ENCODE measurements around the gene DHX38. TPM values are rescaled to one million over a fixed set of nuclear protein-coding genes. Genes with fewer than 3 reads are reported as not detected.

Gene DHX38
- total and polyA plus RNA-seq, 3 experiments from 2014 or later: 32.7 to 98.3 (median 93.6) TPM

GRCh38 chr16:72107371-72107770 is 13.7 kb downstream of the DHX38 start:
- Mint-ChIP-seq H3K27ac (peak overlapping the region in 2 of 8 donors; percentile 23 to 77), H3K4me1 (no peaks in the 10 kb centered on the region), H3K36me3 (peaks cover 14 to 100% (median 39%) of the 10 kb centered on the region in 3 donors), H3K4me3 (no peak overlapping the region), H3K27me3 (no peaks in the 10 kb centered on the region), H3K9me3 (no peaks in the 10 kb centered on the region)
- ChIA-PET CTCF (no interaction called here), POLR2A (no interaction called here)
- H3K4me3 ChIP-seq (ENCODE audit: low read length): no peak overlapping the region
- no peaks in the 10 kb centered on the region for H3K27me3 ChIP-seq (ENCODE audit: insufficient read depth, low read length, poor library complexity, severe bottlenecking)
- H3K36me3 ChIP-seq (ENCODE audit: insufficient read depth, low read length): peaks cover 89% of the 10 kb centered on the region
- no peaks in the 10 kb centered on the region for H3K9me3 ChIP-seq (ENCODE audit: low read length)
- no peak overlapping the region for H3K27ac ChIP-seq (ENCODE audit: low read depth, low read length)
- H3K4me1 ChIP-seq (ENCODE audit: insufficient read depth, low read length): no peaks in the 10 kb centered on the region
- no peak for DNase-seq

GRCh38 chr16:72108353-72109102 is 14.9 kb downstream of the DHX38 start:
- Histone ChIP-seq H3K9me3 (ENCODE audit: low read length) (no peaks in the 10 kb centered on the region), H3K27ac (ENCODE audit: low read depth, low read length) (no peak overlapping the region), H3K4me3 (ENCODE audit: low read length) (no peak overlapping the region), H3K27me3 (ENCODE audit: insufficient read depth, low read length, poor library complexity, severe bottlenecking) (no peaks in the 10 kb centered on the region), H3K36me3 (ENCODE audit: insufficient read depth, low read length) (peaks cover 78% of the 10 kb centered on the region), H3K4me1 (ENCODE audit: insufficient read depth, low read length) (no peaks in the 10 kb centered on the region)
- no peaks in the 10 kb centered on the region for H3K27me3 Mint-ChIP-seq
- no peaks in the 10 kb centered on the region for H3K4me1 Mint-ChIP-seq
- DNase-seq: no peak
- H3K4me3 Mint-ChIP-seq: no peak overlapping the region
- CTCF ChIA-PET: no interaction called here
- H3K27ac Mint-ChIP-seq: no peak overlapping the region
- POLR2A ChIA-PET: no interaction called here
- peaks cover 11 to 100% (median 37%) of the 10 kb centered on the region in 3 donors for H3K36me3 Mint-ChIP-seq
- no peaks in the 10 kb centered on the region for H3K9me3 Mint-ChIP-seq

GRCh38 chr16:72109300-72109699 is 15.7 kb downstream of the DHX38 start:
- DNase-seq: no peak
- Histone ChIP-seq H3K4me3 (ENCODE audit: low read length) (no peak overlapping the region), H3K9me3 (ENCODE audit: low read length) (no peaks in the 10 kb centered on the region), H3K27ac (ENCODE audit: low read depth, low read length) (no peak overlapping the region), H3K27me3 (ENCODE audit: insufficient read depth, low read length, poor library complexity, severe bottlenecking) (no peaks in the 10 kb centered on the region), H3K4me1 (ENCODE audit: insufficient read depth, low read length) (no peaks in the 10 kb centered on the region), H3K36me3 (ENCODE audit: insufficient read depth, low read length) (peaks cover 70% of the 10 kb centered on the region)
- Mint-ChIP-seq H3K27me3 (no peaks in the 10 kb centered on the region), H3K27ac (no peak overlapping the region), H3K4me3 (no peak overlapping the region), H3K36me3 (peaks cover 14 to 94% (median 36%) of the 10 kb centered on the region in 3 donors), H3K9me3 (no peaks in the 10 kb centered on the region), H3K4me1 (no peaks in the 10 kb centered on the region)
- CTCF ChIA-PET: no interaction called here
- POLR2A ChIA-PET: no interaction called here

GRCh38 chr16:72109966-72110530 is 16.4 kb downstream of the DHX38 start:
- Mint-ChIP-seq H3K4me1 (no peaks in the 10 kb centered on the region), H3K36me3 (peaks cover 14 to 86% (median 35%) of the 10 kb centered on the region in 3 donors), H3K9me3 (no peaks in the 10 kb centered on the region), H3K27me3 (no peaks in the 10 kb centered on the region), H3K4me3 (no peak overlapping the region), H3K27ac (no peak overlapping the region)
- no peaks in the 10 kb centered on the region for H3K9me3 ChIP-seq (ENCODE audit: low read length)
- peaks cover 63% of the 10 kb centered on the region for H3K36me3 ChIP-seq (ENCODE audit: insufficient read depth, low read length)
- no peaks in the 10 kb centered on the region for H3K4me1 ChIP-seq (ENCODE audit: insufficient read depth, low read length)
- CTCF ChIA-PET: no interaction called here
- no peak for DNase-seq
- H3K27me3 ChIP-seq (ENCODE audit: insufficient read depth, low read length, poor library complexity, severe bottlenecking): no peaks in the 10 kb centered on the region
- H3K27ac ChIP-seq (ENCODE audit: low read depth, low read length): no peak overlapping the region
- H3K4me3 ChIP-seq (ENCODE audit: low read length): no peak overlapping the region
- POLR2A ChIA-PET: no interaction called here

GRCh38 chr16:72110662-72111615 is 17.3 kb downstream of the DHX38 start:
- Mint-ChIP-seq H3K9me3 (no peaks in the 10 kb centered on the region), H3K27ac (no peak overlapping the region), H3K4me1 (no peaks in the 10 kb centered on the region), H3K4me3 (no peak overlapping the region), H3K27me3 (no peaks in the 10 kb centered on the region), H3K36me3 (peaks cover 8 to 77% (median 29%) of the 10 kb centered on the region in 3 donors)
- no peaks in the 10 kb centered on the region for H3K27me3 ChIP-seq (ENCODE audit: insufficient read depth, low read length, poor library complexity, severe bottlenecking)
- no peaks in the 10 kb centered on the region for H3K9me3 ChIP-seq (ENCODE audit: low read length)
- no peaks in the 10 kb centered on the region for H3K4me1 ChIP-seq (ENCODE audit: insufficient read depth, low read length)
- H3K36me3 ChIP-seq (ENCODE audit: insufficient read depth, low read length): peaks cover 54% of the 10 kb centered on the region
- DNase-seq: no peak
- no peak overlapping the region for H3K4me3 ChIP-seq (ENCODE audit: low read length)
- POLR2A ChIA-PET: no interaction called here
- CTCF ChIA-PET: no interaction called here
- H3K27ac ChIP-seq (ENCODE audit: low read depth, low read length): no peak overlapping the region

GRCh38 chr16:72111657-72112451 is 18.2 kb downstream of the DHX38 start:
- no peak overlapping the region for H3K4me3 Mint-ChIP-seq
- H3K9me3 Mint-ChIP-seq: no peaks in the 10 kb centered on the region
- ChIA-PET POLR2A (no interaction called here), CTCF (no interaction called here)
- peaks cover 8 to 68% (median 27%) of the 10 kb centered on the region in 3 donors for H3K36me3 Mint-ChIP-seq
- Histone ChIP-seq H3K27me3 (ENCODE audit: insufficient read depth, low read length, poor library complexity, severe bottlenecking) (no peaks in the 10 kb centered on the region), H3K9me3 (ENCODE audit: low read length) (no peaks in the 10 kb centered on the region), H3K4me1 (ENCODE audit: insufficient read depth, low read length) (no peaks in the 10 kb centered on the region), H3K4me3 (ENCODE audit: low read length) (no peak overlapping the region), H3K36me3 (ENCODE audit: insufficient read depth, low read length) (peaks cover 45% of the 10 kb centered on the region), H3K27ac (ENCODE audit: low read depth, low read length) (no peak overlapping the region)
- no peaks in the 10 kb centered on the region for H3K27me3 Mint-ChIP-seq
- no peak for DNase-seq
- H3K27ac Mint-ChIP-seq: peak overlapping the region in 1 of 8 donors; percentile 79
- no peaks in the 10 kb centered on the region for H3K4me1 Mint-ChIP-seq

GRCh38 chr16:72112452-72112792 is 18.8 kb downstream of the DHX38 start:
- no peaks in the 10 kb centered on the region for H3K9me3 Mint-ChIP-seq
- POLR2A ChIA-PET: no interaction called here

More at GRCh38 chr16:72112452-72112792, 18.8 kb downstream of the DHX38 start:
- CTCF ChIA-PET: interaction anchor here (1.8 kb wide), 1 partner anchor 12 kb away, joined by 6 read pairs; no protein-coding TSS in a partner anchor
- peaks cover 45% of the 10 kb centered on the region for H3K36me3 ChIP-seq (ENCODE audit: insufficient read depth, low read length)
- H3K9me3 ChIP-seq (ENCODE audit: low read length): no peaks in the 10 kb centered on the region
- no peak overlapping the region for H3K27ac ChIP-seq (ENCODE audit: low read depth, low read length)
- Mint-ChIP-seq H3K4me3 (no peak overlapping the region), H3K36me3 (peaks cover 6 to 62% (median 27%) of the 10 kb centered on the region in 3 donors), H3K27me3 (no peaks in the 10 kb centered on the region), H3K4me1 (no peaks in the 10 kb centered on the region), H3K27ac (no peak overlapping the region)
- H3K4me1 ChIP-seq (ENCODE audit: insufficient read depth, low read length): no peaks in the 10 kb centered on the region
- DNase-seq: no peak
- no peaks in the 10 kb centered on the region for H3K27me3 ChIP-seq (ENCODE audit: insufficient read depth, low read length, poor library complexity, severe bottlenecking)
- no peak overlapping the region for H3K4me3 ChIP-seq (ENCODE audit: low read length)
